Measurements from ENCODE around the gene CKLF.
"Not testable (repeated sequence)": the region's sequence is repeated elsewhere in the genome, so short reads cannot be mapped to it uniquely, and the experiment has no call there.

Gene CKLF

DNA sequence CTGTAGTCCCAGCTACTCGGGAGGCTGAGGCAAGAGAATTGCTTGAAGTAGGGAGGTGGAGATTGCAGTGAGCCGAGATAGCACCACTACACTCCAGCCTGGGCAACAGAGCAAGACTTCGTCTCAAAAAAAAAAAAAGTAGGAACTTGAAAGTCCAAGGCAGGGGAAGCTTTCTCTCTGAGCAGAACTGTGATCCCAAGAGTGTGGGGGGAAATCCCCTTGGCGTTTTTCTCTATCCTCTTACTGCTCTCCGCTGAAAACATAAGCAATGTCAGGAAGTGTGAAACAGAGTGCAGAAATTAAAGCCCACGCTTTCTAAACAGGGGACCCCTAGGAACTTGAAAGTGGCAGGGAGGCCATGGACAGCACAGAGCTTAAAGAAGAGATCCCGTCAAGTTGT, 42.4 kb downstream of the CKLF start:
- Histone ChIP-seq H3K4me3 (ENCODE audit: low read depth, low read length) (no peak overlapping the region), H3K4me1 (no peaks in the 10 kb centered on the region), H3K9me3 (no peaks in the 10 kb centered on the region), H3K36me3 (no peaks in the 10 kb centered on the region), H3K27me3 (no peaks in the 10 kb centered on the region)
- TF ChIP-seq, protein P1, sequence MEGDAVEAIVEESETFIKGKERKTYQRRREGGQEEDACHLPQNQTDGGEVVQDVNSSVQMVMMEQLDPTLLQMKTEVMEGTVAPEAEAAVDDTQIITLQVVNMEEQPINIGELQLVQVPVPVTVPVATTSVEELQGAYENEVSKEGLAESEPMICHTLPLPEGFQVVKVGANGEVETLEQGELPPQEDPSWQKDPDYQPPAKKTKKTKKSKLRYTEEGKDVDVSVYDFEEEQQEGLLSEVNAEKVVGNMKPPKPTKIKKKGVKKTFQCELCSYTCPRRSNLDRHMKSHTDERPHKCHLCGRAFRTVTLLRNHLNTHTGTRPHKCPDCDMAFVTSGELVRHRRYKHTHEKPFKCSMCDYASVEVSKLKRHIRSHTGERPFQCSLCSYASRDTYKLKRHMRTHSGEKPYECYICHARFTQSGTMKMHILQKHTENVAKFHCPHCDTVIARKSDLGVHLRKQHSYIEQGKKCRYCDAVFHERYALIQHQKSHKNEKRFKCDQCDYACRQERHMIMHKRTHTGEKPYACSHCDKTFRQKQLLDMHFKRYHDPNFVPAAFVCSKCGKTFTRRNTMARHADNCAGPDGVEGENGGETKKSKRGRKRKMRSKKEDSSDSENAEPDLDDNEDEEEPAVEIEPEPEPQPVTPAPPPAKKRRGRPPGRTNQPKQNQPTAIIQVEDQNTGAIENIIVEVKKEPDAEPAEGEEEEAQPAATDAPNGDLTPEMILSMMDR (IDR thresholded peaks at IDR 0.05; ENCODE audit: low read depth, low read length) = no peak
- DNase-seq = no peak

DNA sequence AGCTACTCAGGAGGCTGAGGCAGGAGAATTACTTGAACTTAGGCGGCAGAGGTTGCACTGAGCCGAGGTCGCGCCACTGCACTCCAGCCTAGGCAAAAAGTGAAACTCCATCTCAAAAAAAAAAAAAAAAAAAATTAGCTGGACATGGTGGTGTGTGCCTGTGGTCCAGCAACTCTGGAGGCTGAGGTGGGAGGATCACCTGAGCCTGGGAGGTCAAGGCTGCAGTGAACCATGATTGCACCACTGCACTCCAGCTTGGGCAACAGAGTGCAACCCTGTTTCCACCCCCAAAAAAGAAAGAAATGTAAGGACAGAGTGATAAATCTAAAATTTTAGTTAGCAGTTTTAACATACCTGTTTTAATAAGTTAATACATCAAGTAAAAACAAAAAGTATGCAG, 44.2 kb downstream of the CKLF start:
- not testable (repeated sequence) for DNase-seq

DNA sequence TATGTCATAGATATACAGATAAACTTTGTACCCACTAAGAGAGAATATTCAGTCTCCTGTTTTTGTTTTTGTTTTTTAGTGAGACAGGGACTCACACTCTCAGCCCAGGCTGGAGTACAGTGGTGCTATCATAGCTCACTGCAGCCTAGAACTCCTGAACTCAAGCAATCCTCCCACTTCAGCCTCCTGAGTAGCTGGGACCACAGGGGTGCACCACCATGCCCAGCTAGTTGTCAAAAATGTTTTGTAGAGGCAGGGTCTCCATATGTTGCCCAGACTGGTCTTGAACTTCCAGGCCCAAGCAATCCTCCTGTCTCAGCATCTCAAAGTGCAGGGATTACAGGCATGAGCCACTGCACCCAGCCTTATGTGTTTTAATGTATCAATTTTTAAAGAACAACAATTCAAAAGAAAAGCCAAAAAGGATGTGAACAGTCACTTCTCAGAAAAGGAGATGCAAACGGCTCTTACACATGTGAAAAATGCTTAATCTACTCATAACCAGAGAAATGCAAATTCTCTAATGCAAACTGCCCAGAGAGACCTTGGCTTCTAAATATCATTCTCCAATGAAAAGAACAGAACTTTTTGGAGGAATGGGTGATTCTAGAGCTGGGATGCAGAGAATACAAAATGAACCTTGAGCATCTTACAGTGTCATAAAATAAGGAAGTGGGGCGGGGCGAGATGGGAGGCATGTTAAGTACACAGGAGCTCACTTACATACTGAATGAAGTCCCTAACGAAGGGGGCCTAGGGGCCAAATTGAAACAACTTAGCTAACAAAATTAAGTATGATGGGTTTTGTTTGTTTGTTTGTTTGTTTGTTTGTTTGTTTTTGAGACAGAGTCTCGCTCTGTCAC, 44.8 kb downstream of the CKLF start:
- Histone ChIP-seq H3K4me1 (no peaks in the 10 kb centered on the region), H3K9me3 (no peaks in the 10 kb centered on the region), H3K4me3 (ENCODE audit: low read depth, low read length) (no peak overlapping the region), H3K36me3 (no peaks in the 10 kb centered on the region), H3K27me3 (no peaks in the 10 kb centered on the region)
- DNase-seq = no peak
- TF ChIP-seq, protein P1 (IDR thresholded peaks at IDR 0.05; ENCODE audit: low read depth, low read length) = no peak

More for the DNA sequence above, 44.2 kb downstream of the CKLF start:
- H3K4me1 ChIP-seq; H3K36me3 ChIP-seq; H3K9me3 ChIP-seq; H3K27me3 ChIP-seq; H3K4me3 ChIP-seq (ENCODE audit: low read depth, low read length): not testable (repeated sequence)

DNA sequence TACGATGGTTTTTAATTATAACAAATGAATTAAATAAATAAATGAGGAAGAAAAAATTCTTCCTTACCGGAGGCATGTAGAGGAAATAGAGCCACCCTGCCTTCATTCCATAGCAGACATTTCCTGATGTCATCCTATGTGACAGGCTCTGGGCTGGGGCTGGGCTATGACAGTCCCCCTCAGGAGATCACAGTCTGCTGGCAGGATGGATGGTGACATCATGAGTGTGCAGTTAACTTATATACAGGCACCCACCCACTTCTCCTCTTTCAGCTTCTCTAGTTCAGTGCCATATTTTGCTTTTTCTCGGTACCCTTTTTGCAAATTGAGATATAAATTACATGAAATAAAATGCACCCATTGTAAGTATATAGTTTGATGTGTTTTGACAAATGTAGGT, 45.7 kb downstream of the CKLF start:
- H3K4me3 ChIP-seq (ENCODE audit: low read depth, low read length) = no peak overlapping the region
- no peaks in the 10 kb centered on the region for H3K4me1 ChIP-seq
- H3K9me3 ChIP-seq = no peaks in the 10 kb centered on the region
- H3K36me3 ChIP-seq = no peaks in the 10 kb centered on the region
- TF ChIP-seq, protein P1 (IDR thresholded peaks at IDR 0.05; ENCODE audit: low read depth, low read length) = no peak
- H3K27me3 ChIP-seq = no peaks in the 10 kb centered on the region
- DNase-seq = no peak

DNA sequence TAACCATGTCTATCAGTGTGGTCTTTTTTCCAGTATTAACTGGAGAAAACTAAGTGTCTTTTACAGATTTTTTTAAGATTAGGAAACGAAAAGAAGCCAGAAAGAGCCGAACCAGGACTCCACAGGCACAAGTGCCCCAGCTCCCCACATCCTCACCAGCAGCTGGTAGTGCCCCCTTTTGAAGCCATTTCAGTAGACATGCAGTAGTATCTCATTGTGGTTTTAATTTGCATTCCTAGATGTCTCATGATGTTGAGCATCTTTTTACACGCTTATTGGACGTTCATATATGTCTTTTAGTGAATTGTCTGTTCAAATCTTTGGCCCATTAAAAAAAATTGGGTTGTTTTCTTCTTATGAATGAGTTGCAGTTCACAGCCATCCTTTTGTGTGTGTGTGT, 47.4 kb downstream of the CKLF start:
- H3K36me3 ChIP-seq = no peaks in the 10 kb centered on the region
- H3K27me3 ChIP-seq = no peaks in the 10 kb centered on the region
- DNase-seq = no peak
- no peaks in the 10 kb centered on the region for H3K4me1 ChIP-seq
- no peak overlapping the region for H3K4me3 ChIP-seq (ENCODE audit: low read depth, low read length)
- H3K9me3 ChIP-seq = no peaks in the 10 kb centered on the region
- TF ChIP-seq, protein P1 (IDR thresholded peaks at IDR 0.05; ENCODE audit: low read depth, low read length) = no peak

DNA sequence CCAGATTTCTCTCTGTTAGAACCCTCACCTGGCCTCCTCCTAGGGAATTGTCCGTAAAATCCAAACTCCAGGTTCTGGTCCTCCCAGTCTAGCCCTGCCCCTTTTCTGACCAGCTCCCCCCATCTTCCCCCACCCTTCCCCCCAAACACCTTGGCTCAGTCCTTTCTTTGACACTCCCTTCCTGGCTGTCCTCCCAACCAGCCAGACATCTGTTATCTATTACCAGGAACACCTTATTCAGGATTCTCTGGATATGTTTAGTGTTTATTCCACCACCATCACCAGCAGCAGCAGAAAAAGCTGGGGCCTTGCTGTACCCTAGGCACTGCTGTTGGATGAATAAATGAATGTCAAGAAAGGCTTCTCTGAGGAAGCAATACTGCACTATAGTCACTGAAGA, 48.1 kb downstream of the CKLF start:
- Histone ChIP-seq H3K36me3 (no peaks in the 10 kb centered on the region), H3K4me3 (ENCODE audit: low read depth, low read length) (no peak overlapping the region), H3K4me1 (no peaks in the 10 kb centered on the region), H3K9me3 (no peaks in the 10 kb centered on the region), H3K27me3 (no peaks in the 10 kb centered on the region)
- TF ChIP-seq, protein P1 (IDR thresholded peaks at IDR 0.05; ENCODE audit: low read depth, low read length) = no peak
- no peak for DNase-seq

All from BE2C (cell line).